Fibroblast of pulmonary artery (primary cell): ENCODE data around the gene PIP4K2A.

Experiments used
- DNase-seq: peaks from one replicate; pipeline ENCODE4 v3.0.0-alpha.2; 2010; ENCODE audit warnings: low read depth
- H3K4me3 ChIP-seq: replicated peaks from 2 replicates; pipeline ENCODE4 v1.5.1; 2011; ENCODE audit warnings: low read depth, mild to moderate bottlenecking, control low read depth, low read length, moderate library complexity
- CTCF ChIP-seq: IDR thresholded peaks from 2 replicates; pipeline ENCODE4 v1.5.1; 2011; ENCODE audit warnings: mild to moderate bottlenecking, control low read depth, low read length, inconsistent platforms; ENCODE audit errors: missing control alignments

PIP4K2A gene

GRCh38 chr10:22631646-22632278 is 82.6 kb downstream of the PIP4K2A start:
- DNase-seq = peak; percentile 95
- no peak for TF ChIP-seq CTCF
- no peak overlapping the region for H3K4me3 ChIP-seq

- TF ChIP-seq CTCF = no peak
- DNase-seq = no peak
- no peak overlapping the region for H3K4me3 ChIP-seq
Measured at GRCh38 chr10:22631185-22631584, 83.2 kb downstream of the PIP4K2A start.

GRCh38 chr10:22630234-22631174 is 83.9 kb downstream of the PIP4K2A start:
- no peak overlapping the region for H3K4me3 ChIP-seq
- TF ChIP-seq CTCF = no peak
- DNase-seq = peak; percentile 69

- H3K4me3 ChIP-seq = no peak overlapping the region
- no peak for TF ChIP-seq CTCF
- DNase-seq = no peak
Measured at GRCh38 chr10:22629852-22630233, 84.5 kb downstream of the PIP4K2A start.

GRCh38 chr10:22629126-22629525 is 85.3 kb downstream of the PIP4K2A start:
- TF ChIP-seq CTCF = no peak
- no peak overlapping the region for H3K4me3 ChIP-seq
- no peak for DNase-seq

GRCh38 chr10:22628309-22628708 is 86.1 kb downstream of the PIP4K2A start:
- no peak overlapping the region for H3K4me3 ChIP-seq
- DNase-seq = no peak
- no peak for TF ChIP-seq CTCF

- TF ChIP-seq CTCF = no peak
- no peak overlapping the region for H3K4me3 ChIP-seq
- DNase-seq = no peak
Measured at GRCh38 chr10:22626784-22627183, 87.6 kb downstream of the PIP4K2A start.
